Measurements from ENCODE around the gene HAL. TPM values are rescaled to one million over a fixed set of nuclear protein-coding genes. Genes with fewer than 3 reads are reported as not detected.

HAL gene
- total and polyA plus RNA-seq, 2 of the 4 experiments (the other 2 are of a cell fraction) = under 0.01 to 0.02 TPM

DNA sequence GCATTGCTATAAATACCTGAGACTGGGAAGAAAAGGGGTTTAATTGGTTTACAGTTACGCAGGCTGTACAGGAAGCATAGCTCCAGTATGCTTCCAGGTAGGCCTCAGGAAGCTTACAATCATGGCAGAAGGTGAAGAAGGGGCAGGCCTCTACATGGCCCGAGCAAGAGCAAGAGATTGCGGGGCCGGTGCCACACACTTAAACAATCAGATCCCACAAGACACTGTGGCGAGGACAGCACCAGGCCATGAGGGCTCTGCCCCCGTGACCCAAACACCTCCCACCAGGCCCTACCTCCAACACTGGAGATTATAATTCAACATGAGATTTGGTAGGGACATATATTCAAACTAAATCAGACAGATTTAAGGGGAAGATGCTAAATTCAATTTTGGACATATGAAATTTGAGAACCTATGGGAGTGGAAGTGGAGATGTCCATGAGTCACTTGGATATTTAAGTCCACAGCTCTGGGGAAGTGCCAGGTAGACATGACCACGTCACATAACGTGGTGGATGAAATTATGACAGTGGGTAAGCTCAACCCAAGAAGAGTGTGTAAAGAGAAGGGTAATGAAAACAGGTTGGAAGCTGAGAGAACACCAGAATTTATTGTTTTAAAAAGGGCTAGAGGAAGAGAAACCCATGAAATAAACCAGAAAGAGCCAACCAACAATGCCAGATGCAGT, 40.8 kb upstream of the HAL start:
- CTCF ChIA-PET = no interaction called here
- H2BK120ac ChIP-seq (ENCODE audit: low read depth, low read length) = no peak overlapping the region
- no peak overlapping the region for H4K8ac ChIP-seq (ENCODE audit: low read depth in 2 of 2, low read length in 2 of 2)
- DNase-seq (peak; percentile 82), ATAC-seq (ENCODE audit: low read depth) (no peak)
- no peak overlapping the region for H3K14ac ChIP-seq (replicated peaks; ENCODE audit: low read depth, low read length)
- no peak overlapping the region for H2AFZ ChIP-seq (replicated peaks; ENCODE audit: low read length, poor library complexity)
- H3K4me2 ChIP-seq (ENCODE audit: low read depth, low read length) = no peak overlapping the region
- POLR2A ChIA-PET (ENCODE audit: unreplicated experiment) = no interaction called here
- dilution Hi-C loops (cut with HindIII; ENCODE audit: low sequenced_read_pairs, unreplicated experiment) (no loop called here), in situ Hi-C loops (cut with MboI; ENCODE audit: low sequenced_read_pairs) (no loop called here), intact Hi-C loops (cut with micrococcal nuclease) (loop anchor here (5.0 kb wide), 1 partner anchor 160 kb away; no protein-coding TSS in a partner anchor)
- H4K20me1 ChIP-seq (ENCODE audit: insufficient read depth, low read length) = no peaks in the 10 kb centered on the region
- peaks cover 4 to 8% of the 10 kb centered on the region in 2 experiments; a peak in 3 of 4 replicates for H3K79me1 ChIP-seq (ENCODE audit: low read depth in 1 of 2, low read length in 2 of 2)
- H2AK5ac ChIP-seq (ENCODE audit: low read depth, low read length) = no peak overlapping the region
- H3K4me3 ChIP-seq (ENCODE audit: insufficient read depth, low read depth, low read length) = no peak overlapping the region
- H2BK20ac ChIP-seq (ENCODE audit: low read depth, low read length) = no peak overlapping the region
- H3K9ac ChIP-seq (ENCODE audit: low read depth, low read length) = no peak overlapping the region
- no peak overlapping the region for H4K91ac ChIP-seq (ENCODE audit: insufficient read depth, low read depth, low read length)
- no peak overlapping the region for H3K4ac ChIP-seq (ENCODE audit: low read depth, low read length)
- H3K9me3 ChIP-seq (ENCODE audit: control insufficient read depth, insufficient read depth, low read length) = no peaks in the 10 kb centered on the region
- WGBS, 2 experiments (ENCODE audit: extremely low coverage in 2 of 2, insufficient read length in 1 of 2) = no CpG with 5 or more reads among the region's 8 CpGs
- TF ChIP-seq RAD21 (IDR thresholded peaks at IDR 0.05; ENCODE audit: low read length) (no peak), MAZ (IDR thresholded peaks at IDR 0.05; ENCODE audit: borderline replicate concordance, low read depth, low read length) (no peak), CHD1 (IDR thresholded peaks at IDR 0.05; ENCODE audit: low read depth, low read length) (no peak), BHLHE40 (IDR thresholded peaks at IDR 0.05; ENCODE audit: low read depth, low read length) (no peak), MXI1 (IDR thresholded peaks at IDR 0.05; ENCODE audit: borderline replicate concordance, low read depth, low read length) (no peak), POLR2A (IDR thresholded peaks at IDR 0.05; ENCODE audit: low read depth, low read length) (no peak), MAFK (IDR thresholded peaks at IDR 0.05; ENCODE audit: low read depth, low read length) (no peak), FOS (IDR thresholded peaks at IDR 0.05; ENCODE audit: low read depth, low read length) (no peak), CEBPB (IDR thresholded peaks at IDR 0.05; ENCODE audit: low read depth, low read length) (no peak), NFE2L2 (IDR thresholded peaks at IDR 0.05; ENCODE audit: low read depth, low read length) (no peak), SMC3 (IDR thresholded peaks at IDR 0.05; ENCODE audit: low read depth, low read length) (no peak), RFX5 (IDR thresholded peaks at IDR 0.05; ENCODE audit: low read depth, low read length) (no peak)
- TF ChIP-seq, protein P1, sequence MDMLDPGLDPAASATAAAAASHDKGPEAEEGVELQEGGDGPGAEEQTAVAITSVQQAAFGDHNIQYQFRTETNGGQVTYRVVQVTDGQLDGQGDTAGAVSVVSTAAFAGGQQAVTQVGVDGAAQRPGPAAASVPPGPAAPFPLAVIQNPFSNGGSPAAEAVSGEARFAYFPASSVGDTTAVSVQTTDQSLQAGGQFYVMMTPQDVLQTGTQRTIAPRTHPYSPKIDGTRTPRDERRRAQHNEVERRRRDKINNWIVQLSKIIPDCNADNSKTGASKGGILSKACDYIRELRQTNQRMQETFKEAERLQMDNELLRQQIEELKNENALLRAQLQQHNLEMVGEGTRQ (IDR thresholded peaks at IDR 0.05; ENCODE audit: low read depth, low read length) = no peak
- TF ChIP-seq, protein P2, sequence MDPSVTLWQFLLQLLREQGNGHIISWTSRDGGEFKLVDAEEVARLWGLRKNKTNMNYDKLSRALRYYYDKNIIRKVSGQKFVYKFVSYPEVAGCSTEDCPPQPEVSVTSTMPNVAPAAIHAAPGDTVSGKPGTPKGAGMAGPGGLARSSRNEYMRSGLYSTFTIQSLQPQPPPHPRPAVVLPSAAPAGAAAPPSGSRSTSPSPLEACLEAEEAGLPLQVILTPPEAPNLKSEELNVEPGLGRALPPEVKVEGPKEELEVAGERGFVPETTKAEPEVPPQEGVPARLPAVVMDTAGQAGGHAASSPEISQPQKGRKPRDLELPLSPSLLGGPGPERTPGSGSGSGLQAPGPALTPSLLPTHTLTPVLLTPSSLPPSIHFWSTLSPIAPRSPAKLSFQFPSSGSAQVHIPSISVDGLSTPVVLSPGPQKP (IDR thresholded peaks at IDR 0.05; ENCODE audit: borderline replicate concordance, low read depth, low read length) = no peak
- no peak overlapping the region for H2AK9ac ChIP-seq (replicated peaks; ENCODE audit: low read depth, low read length, poor library complexity)
- BruUV-seq (replicated peaks) = no TSS peak
- no peaks in the 10 kb centered on the region for H3K36me3 ChIP-seq (ENCODE audit: control insufficient read depth, insufficient read depth, low read length)
- H3K23ac ChIP-seq (ENCODE audit: low read depth, low read length) = no peak overlapping the region
- no peak overlapping the region for H3K27ac ChIP-seq (ENCODE audit: insufficient read depth, low read length)
- no peaks in the 10 kb centered on the region for H3K27me3 ChIP-seq (ENCODE audit: control insufficient read depth, insufficient read depth, low read length)
- H2BK5ac ChIP-seq (ENCODE audit: low read depth, low read length, poor library complexity, severe bottlenecking) = no peak overlapping the region
- no peaks in the 10 kb centered on the region for H3K9me1 ChIP-seq (ENCODE audit: insufficient read depth, low read length)
- H3K4me1 ChIP-seq (ENCODE audit: control insufficient read depth, insufficient read depth, low read length) = 0 out of 2 replicates have a peak, but pooled peaks cover 2% of the 10 kb centered on the region
- no peak overlapping the region for H3K18ac ChIP-seq (ENCODE audit: low read depth, low read length)
- no peak overlapping the region for H4K5ac ChIP-seq (ENCODE audit: low read depth, low read length)
- no peak overlapping the region for H3K56ac ChIP-seq (ENCODE audit: extremely low read depth, insufficient read depth, low read length)
- no peak overlapping the region for H2BK15ac ChIP-seq (ENCODE audit: low read depth, low read length)
